ENCODE measurements around the gene MAN1B1.

DNA sequence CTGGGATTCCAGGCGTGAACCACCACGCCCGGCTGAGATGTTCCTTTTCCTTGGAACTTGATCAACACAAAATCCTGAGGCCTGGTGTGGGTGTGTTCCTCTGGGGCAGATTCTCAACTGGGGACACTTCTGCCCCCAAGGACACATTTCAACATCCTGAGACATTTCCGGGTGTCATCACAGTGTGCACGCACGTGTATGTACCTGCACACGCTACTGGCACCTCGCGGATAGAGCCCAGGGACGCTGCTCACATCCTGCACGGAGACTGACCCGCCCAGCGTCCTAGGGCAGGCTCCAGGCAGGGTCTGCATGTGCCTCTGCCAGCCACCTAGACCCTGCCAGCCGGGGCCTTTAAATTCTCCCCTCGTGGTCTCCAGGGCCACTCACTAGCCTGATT lies 24.4 kb upstream of the MAN1B1 start:
- no peak for TF ChIP-seq POLR2A (IDR thresholded peaks at IDR 0.05; ENCODE audit: low read depth, low read length)
- TF ChIP-seq TAF1 (IDR thresholded peaks at IDR 0.05; ENCODE audit: low read depth, low read length) = no peak
- TF ChIP-seq POLR2AphosphoS5 (IDR thresholded peaks at IDR 0.05; ENCODE audit: low read depth, low read length) = no peak

All from GM12891 (cell line).